ENCODE data around the gene KRT34.

KRT34 gene

DNA sequence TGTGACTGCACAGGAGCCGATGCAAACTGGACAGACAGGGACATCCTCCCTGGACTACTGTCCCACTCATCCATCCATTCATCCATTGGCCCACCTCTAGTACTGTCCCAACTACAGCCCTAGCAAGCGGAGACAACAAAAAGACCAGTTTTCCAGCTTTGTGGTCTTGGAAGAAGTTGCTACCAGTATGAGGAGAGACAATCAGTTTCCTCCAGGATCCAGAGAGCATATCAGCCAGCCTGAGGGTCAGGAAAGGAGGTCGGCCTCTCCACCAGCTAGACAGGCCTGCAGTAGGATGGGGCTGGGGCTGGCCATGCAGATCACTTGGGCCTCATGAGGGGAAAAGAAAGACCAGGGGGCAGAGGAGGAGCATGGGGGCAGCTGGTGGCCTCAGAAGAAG is 48.3 kb downstream of the KRT34 start:
- DNase-seq (ENCODE audit: low read depth in 3 of 3), result no peak

DNA sequence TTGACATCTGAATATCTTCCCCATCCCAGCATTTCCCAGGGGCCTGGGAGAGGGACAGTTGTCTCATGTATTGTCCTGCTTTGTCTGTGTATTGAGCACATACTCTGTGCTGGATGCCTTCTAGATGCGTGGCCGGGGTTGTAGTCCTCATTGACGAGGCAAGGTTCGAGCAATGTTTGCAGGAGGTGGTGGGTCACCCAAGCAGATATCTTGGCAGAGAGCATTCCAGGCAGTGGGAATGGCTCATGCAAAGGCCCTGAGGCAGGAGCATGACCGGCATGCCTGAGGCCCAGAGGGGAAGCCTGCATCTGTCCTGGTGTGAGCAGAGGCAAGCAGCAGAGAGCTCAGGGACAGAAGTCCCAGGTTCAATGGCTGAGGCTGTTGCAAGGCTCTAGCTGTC is 49.0 kb downstream of the KRT34 start:
- no peak for DNase-seq (ENCODE audit: low read depth in 3 of 3)

DNA sequence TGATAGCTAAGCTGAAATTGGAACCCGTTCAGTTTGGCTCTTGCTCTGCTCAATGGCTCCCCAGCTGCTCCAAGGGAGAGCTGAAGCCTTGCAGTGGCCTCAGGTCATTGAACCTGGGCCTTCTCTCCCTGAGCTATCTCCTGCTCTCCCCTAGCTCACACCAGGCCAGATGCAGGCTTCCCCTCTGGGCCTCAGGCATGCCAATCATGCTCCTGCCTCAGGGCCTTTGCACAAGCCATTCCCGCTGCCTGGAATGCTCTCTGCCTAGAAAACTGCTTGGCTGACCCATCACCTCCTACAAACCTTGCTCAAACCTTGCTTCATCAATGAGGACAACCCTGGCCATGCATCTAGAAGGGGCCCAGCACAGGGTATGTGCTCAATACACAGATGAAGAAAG is 49.9 kb downstream of the KRT34 start:
- DNase-seq (ENCODE audit: low read depth in 3 of 3), result no peak

DNA sequence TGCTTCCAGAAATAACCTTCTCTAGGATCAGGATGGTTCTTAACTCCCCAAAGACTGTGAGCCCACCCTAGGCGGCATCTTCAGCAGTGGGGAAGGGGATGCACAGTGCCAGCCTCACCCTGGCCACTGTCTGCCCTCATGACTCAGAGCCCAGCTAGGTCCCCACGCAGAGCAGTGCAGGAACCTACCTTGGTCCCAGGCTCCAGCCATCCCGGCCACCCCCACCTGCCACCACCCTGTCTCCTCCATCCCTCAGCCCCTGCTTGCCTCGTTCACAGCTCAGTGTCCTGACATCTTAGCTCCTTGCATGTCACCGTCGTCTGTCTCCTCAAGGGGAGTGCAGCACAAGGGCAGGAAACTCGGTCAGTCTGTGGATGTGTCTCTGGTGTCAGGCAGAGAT is 50.5 kb downstream of the KRT34 start:
- DNase-seq (ENCODE audit: low read depth in 3 of 3), result no peak

DNA sequence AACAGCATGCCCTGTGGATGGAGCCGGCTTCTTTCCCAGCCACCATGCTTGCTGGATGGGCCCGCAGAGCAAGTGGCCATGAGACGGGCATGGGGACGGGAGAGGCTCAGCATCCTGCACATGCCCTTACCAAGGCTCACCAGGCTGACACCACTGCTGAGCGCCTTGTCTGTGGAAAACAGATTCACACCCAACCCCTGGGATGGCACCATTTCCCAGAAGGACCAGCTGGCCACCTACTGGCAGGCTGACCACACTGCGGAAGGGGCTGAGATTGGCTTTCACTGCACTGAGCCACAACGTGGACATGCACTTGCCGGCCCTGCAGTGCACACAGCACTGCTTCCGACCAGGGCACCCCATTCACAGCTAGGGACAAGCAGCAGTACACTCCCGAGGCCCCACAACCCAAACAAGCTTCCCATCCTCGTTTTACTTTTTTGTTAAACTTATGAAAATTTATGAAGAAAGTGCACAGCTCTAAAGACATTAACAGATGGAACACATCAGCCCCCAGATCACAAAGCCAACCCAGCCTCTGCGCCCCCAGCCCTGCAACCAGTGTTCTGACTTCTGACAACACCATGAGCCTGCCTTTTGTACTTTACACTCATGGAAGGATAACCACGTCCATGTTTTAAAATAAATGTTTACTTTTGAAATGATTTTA is 52.7 kb downstream of the KRT34 start:
- no peak for DNase-seq (ENCODE audit: low read depth in 3 of 3)

DNA sequence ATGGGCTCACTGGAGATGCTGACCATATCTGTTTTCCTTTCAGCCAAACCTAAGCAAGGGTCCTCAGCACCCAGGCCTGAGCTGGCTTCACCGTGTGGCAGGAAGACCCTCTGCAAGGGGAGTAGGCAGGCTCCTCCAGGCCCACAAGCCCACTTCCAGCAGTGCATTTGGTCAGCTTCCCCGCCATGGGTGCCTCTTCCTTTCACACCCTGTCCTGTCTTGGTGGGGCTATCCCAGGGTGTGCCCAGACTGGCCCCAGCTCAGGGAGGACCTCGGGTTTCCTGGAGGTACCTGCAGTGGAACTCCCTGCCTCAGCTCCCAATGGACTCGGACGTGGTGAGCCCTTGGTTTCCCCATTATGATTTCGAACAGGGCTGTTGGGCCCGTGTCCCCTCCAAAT is 53.9 kb downstream of the KRT34 start:
- DNase-seq (ENCODE audit: low read depth in 3 of 3), result no peak
